ENCODE results near the gene SPAG9.

SPAG9 gene

GRCh38 chr17:50914505-50915063, 206.1 kb downstream of the SPAG9 start:
- H2BK5ac ChIP-seq (ENCODE audit: low read length) = no peak overlapping the region
- no peak for DNase-seq

GRCh38 chr17:50913120-50913519, 207.5 kb downstream of the SPAG9 start:
- no peaks in the 10 kb centered on the region for H3K79me2 ChIP-seq (ENCODE audit: control insufficient read depth, insufficient read depth, low read length)
- H3K4me1 ChIP-seq (ENCODE audit: control insufficient read depth, low read depth, low read length) = peaks cover 10% of the 10 kb centered on the region
- H3K27ac ChIP-seq (ENCODE audit: low read depth, low read length) = no peak overlapping the region
- H2BK120ac ChIP-seq (ENCODE audit: low read depth, low read length) = no peak overlapping the region
- H2AK5ac ChIP-seq (ENCODE audit: low read length) = no peak overlapping the region
- H4K5ac ChIP-seq (ENCODE audit: low read length) = no peak overlapping the region
- H4K8ac ChIP-seq (ENCODE audit: low read depth, low read length) = no peak overlapping the region
- H3K4me2 ChIP-seq (ENCODE audit: low read length) = no peak overlapping the region
- H3K27me3 ChIP-seq (ENCODE audit: insufficient read depth, low read length, poor library complexity) = no peaks in the 10 kb centered on the region
- no peak overlapping the region for H3K56ac ChIP-seq (ENCODE audit: low read length)
- no peak overlapping the region for H3K4me3 ChIP-seq (ENCODE audit: low read length)
- no peak overlapping the region for H3K9ac ChIP-seq (ENCODE audit: low read length)
- no peaks in the 10 kb centered on the region for H3K36me3 ChIP-seq (ENCODE audit: control insufficient read depth, insufficient read depth, low read length)
- no CpG with 5 or more reads among the region's 2 CpGs for WGBS (ENCODE audit: extremely low coverage, insufficient coverage, low lambda C conversion rate)
- H3K79me1 ChIP-seq (ENCODE audit: low read length) = no peaks in the 10 kb centered on the region
- H3K18ac ChIP-seq (ENCODE audit: low read length) = no peak overlapping the region
- no peak overlapping the region for H3K23ac ChIP-seq (ENCODE audit: low read length)
- H2BK5ac ChIP-seq (ENCODE audit: low read length) = no peak overlapping the region
- DNase-seq = no peak
- no peak overlapping the region for H2BK15ac ChIP-seq (replicated peaks; ENCODE audit: low read depth)
- H3K4ac ChIP-seq (ENCODE audit: low read depth, low read length) = no peak overlapping the region

More at GRCh38 chr17:50914505-50915063, 206.1 kb downstream of the SPAG9 start:
- Histone ChIP-seq H3K79me1 (ENCODE audit: low read length) (no peaks in the 10 kb centered on the region), H2BK15ac (replicated peaks; ENCODE audit: low read depth) (no peak overlapping the region), H3K18ac (ENCODE audit: low read length) (no peak overlapping the region), H4K5ac (ENCODE audit: low read length) (no peak overlapping the region), H3K9ac (ENCODE audit: low read length) (no peak overlapping the region), H3K79me2 (ENCODE audit: control insufficient read depth, insufficient read depth, low read length) (no peaks in the 10 kb centered on the region), H3K4me2 (ENCODE audit: low read length) (no peak overlapping the region), H3K36me3 (ENCODE audit: control insufficient read depth, insufficient read depth, low read length) (no peaks in the 10 kb centered on the region), H2BK120ac (ENCODE audit: low read depth, low read length) (no peak overlapping the region), H4K8ac (ENCODE audit: low read depth, low read length) (no peak overlapping the region), H3K56ac (ENCODE audit: low read length) (no peak overlapping the region), H3K27ac (ENCODE audit: low read depth, low read length) (no peak overlapping the region), H3K27me3 (ENCODE audit: insufficient read depth, low read length, poor library complexity) (no peaks in the 10 kb centered on the region), H3K23ac (ENCODE audit: low read length) (no peak overlapping the region), H3K4me3 (ENCODE audit: low read length) (no peak overlapping the region), H3K4ac (ENCODE audit: low read depth, low read length) (no peak overlapping the region), H3K4me1 (ENCODE audit: control insufficient read depth, low read depth, low read length) (peaks cover 8% of the 10 kb centered on the region), H2AK5ac (ENCODE audit: low read length) (no peak overlapping the region)
- no CpG with 5 or more reads among the region's 11 CpGs for WGBS (ENCODE audit: extremely low coverage, insufficient coverage, low lambda C conversion rate)
